Adrenal gland (tissue), 5 donors: ENCODE results near the gene RPAP3.

Source experiments
- CTCF ChIP-seq, 6 experiments: fragments of 450-650 bp in 4 of 6; fragments of 200-600 bp in 2 of 6; sonication (generic) in 1 of 6; IDR thresholded peaks; 1 replicate in 5 of 6; 2 replicates in 1 of 6; pipeline versions ENCODE4 v1.5.1 to v1.8.0; 2016 to 2021; ENCODE audit warnings: antibody characterized with exemption in 6 of 6, mild to moderate bottlenecking in 2 of 6, moderate library complexity in 1 of 6
- POLR2A ChIP-seq, 2 donors: fragments of 450-650 bp; IDR thresholded peaks; one replicate each; pipeline ENCODE4 v1.6.1; 2017; ENCODE audit warnings: antibody characterized with exemption in 2 of 2, mild to moderate bottlenecking in 2 of 2, moderate library complexity in 1 of 2
- donor health status: DM: no; HTN: no; CAD: no.

GRCh38 chr12:47616440-47616839 lies 89.4 kb downstream of the RPAP3 start:
- TF ChIP-seq CTCF (IDR thresholded peaks at IDR 0.05) (no peak), POLR2A (IDR thresholded peaks at IDR 0.05) (no peak)
